Mesenchymal stem cell (in vitro differentiated cells and primary cell): Measurements from ENCODE around the gene DMAC2L.
"Not testable (repeated sequence)": the region's sequence is repeated elsewhere in the genome, so short reads cannot be mapped to it uniquely, and the experiment has no call there.

Experiments
- DNase-seq: peaks from one replicate; pipeline ENCODE4 v3.0.0-alpha.2; 2013
- H2AFZ ChIP-seq: one replicate; pipeline ENCODE4 v1.6.1; 2013; ENCODE audit warnings: low read depth, mild to moderate bottlenecking, control low read depth, inconsistent platforms, low read length, moderate library complexity
- H2AK5ac ChIP-seq: 2 replicates; pipeline ENCODE4 v1.6.1; 2013; ENCODE audit warnings: low read length, moderate library complexity, mild to moderate bottlenecking, inconsistent platforms; ENCODE audit not compliant: severe bottlenecking
- H2BK120ac ChIP-seq: one replicate; pipeline ENCODE4 v1.6.1; 2013; ENCODE audit warnings: low read depth, mild to moderate bottlenecking, inconsistent platforms, low read length, moderate library complexity
- H2BK12ac ChIP-seq, 2 experiments: one replicate each; pipeline ENCODE4 v1.6.1; 2013; ENCODE audit warnings: inconsistent platforms in 2 of 2, low read length in 2 of 2, mild to moderate bottlenecking in 2 of 2, moderate library complexity in 2 of 2, control low read depth in 1 of 2
- H2BK15ac ChIP-seq: one replicate; pipeline ENCODE4 v1.6.1; 2013; ENCODE audit warnings: mild to moderate bottlenecking, low read depth, inconsistent platforms; ENCODE audit not compliant: poor library complexity, severe bottlenecking
- H2BK5ac ChIP-seq: 2 replicates; pipeline ENCODE4 v1.6.1; 2013; ENCODE audit warnings: low read depth, mild to moderate bottlenecking, low read length, control low read depth, inconsistent platforms; ENCODE audit not compliant: poor library complexity, severe bottlenecking
- H3K14ac ChIP-seq, 2 experiments: one replicate each; pipeline ENCODE4 v1.6.1; 2013; ENCODE audit warnings: inconsistent platforms in 2 of 2, low read length in 2 of 2, control low read depth in 1 of 2, mild to moderate bottlenecking in 1 of 2, moderate library complexity in 1 of 2
- H3K18ac ChIP-seq, 2 experiments: one replicate each; pipeline ENCODE4 v1.6.1; 2013; ENCODE audit warnings: inconsistent platforms in 2 of 2, low read length in 2 of 2, control low read depth in 1 of 2, low read depth in 1 of 2, mild to moderate bottlenecking in 1 of 2
- H3K23ac ChIP-seq, 2 experiments: one replicate each; pipeline ENCODE4 v1.6.1; 2013; ENCODE audit warnings: inconsistent platforms in 2 of 2, low read length in 2 of 2, mild to moderate bottlenecking in 2 of 2, moderate library complexity in 2 of 2, control low read depth in 1 of 2
- H3K27ac ChIP-seq: 2 replicates; pipeline ENCODE4 v1.5.1; 2013; ENCODE audit warnings: mild to moderate bottlenecking, moderate library complexity, low read length, control low read depth, inconsistent platforms; ENCODE audit not compliant: poor library complexity, severe bottlenecking
- H3K27me3 ChIP-seq, 2 experiments: 2 replicates each; pipeline versions ENCODE4 v1.6.1 to v1.7.0; 2013; ENCODE audit warnings: low read length in 2 of 2, mild to moderate bottlenecking in 2 of 2, moderate library complexity in 2 of 2, control low read depth in 1 of 2, inconsistent platforms in 1 of 2; ENCODE audit not compliant: control insufficient read depth in 1 of 2, insufficient read depth in 1 of 2
- H3K36me3 ChIP-seq, 2 experiments: 2 replicates each; pipeline versions ENCODE4 v1.6.1 to v1.7.0; 2013; ENCODE audit warnings: low read length in 2 of 2, control low read depth in 1 of 2, inconsistent platforms in 1 of 2, low read depth in 1 of 2, mild to moderate bottlenecking in 1 of 2; ENCODE audit not compliant: insufficient read depth in 2 of 2, control insufficient read depth in 1 of 2
- H3K4ac ChIP-seq, 2 experiments: one replicate each; pipeline ENCODE4 v1.6.1; 2013; ENCODE audit warnings: inconsistent platforms in 2 of 2, low read length in 2 of 2, mild to moderate bottlenecking in 2 of 2, moderate library complexity in 2 of 2, control low read depth in 1 of 2, low read depth in 1 of 2
- H3K4me1 ChIP-seq: 2 replicates; pipeline ENCODE4 v1.6.1; 2013; ENCODE audit warnings: low read depth, low read length, control low read depth; ENCODE audit not compliant: control insufficient read depth, insufficient read depth
- H3K4me2 ChIP-seq: 2 replicates; pipeline ENCODE4 v1.6.1; 2013; ENCODE audit warnings: low read length, mild to moderate bottlenecking, inconsistent platforms; ENCODE audit not compliant: poor library complexity, severe bottlenecking
- H3K4me3 ChIP-seq, 2 experiments: 2 replicates each; pipeline versions ENCODE4 v1.5.1 to v1.7.0; 2013; ENCODE audit warnings: low read length in 2 of 2, mild to moderate bottlenecking in 2 of 2, control low read depth in 1 of 2, low read depth in 1 of 2; ENCODE audit not compliant: insufficient read depth in 1 of 2
- H3K79me1 ChIP-seq: replicated peaks from 2 replicates; pipeline ENCODE4 v1.6.1; 2013; ENCODE audit warnings: mild to moderate bottlenecking, control low read depth, low read length, inconsistent platforms; ENCODE audit not compliant: poor library complexity, severe bottlenecking
- H3K9ac ChIP-seq: 2 replicates; pipeline ENCODE4 v1.7.0; 2013; ENCODE audit warnings: mild to moderate bottlenecking, low read length, moderate library complexity
- H3K9me3 ChIP-seq: 2 replicates; pipeline ENCODE4 v1.7.0; 2013; ENCODE audit warnings: mild to moderate bottlenecking, low read length; ENCODE audit not compliant: control insufficient read depth
- H4K8ac ChIP-seq: one replicate; pipeline ENCODE4 v1.6.1; 2013; ENCODE audit warnings: inconsistent platforms, mild to moderate bottlenecking, low read length, moderate library complexity
- H4K91ac ChIP-seq: one replicate; pipeline ENCODE4 v1.6.1; 2013; ENCODE audit warnings: mild to moderate bottlenecking, low read length, inconsistent platforms
- WGBS: methylation state at CpG from one replicate; pipeline ENCODE4 v1.1.7; 2013; ENCODE audit warnings: mixed read lengths; 5-methylcytosine and 5-hydroxymethylcytosine counted together

The DMAC2L gene

GRCh38 chr14:50360851-50361250 lies 48.7 kb downstream of the DMAC2L start:
- Histone ChIP-seq H2BK15ac (no peak overlapping the region), H3K4me2 (no peak overlapping the region), H3K18ac (no peak overlapping the region), H3K27ac (no peak overlapping the region), H2AK5ac (no peak overlapping the region), H2AFZ (no peak overlapping the region), H3K14ac (no peak overlapping the region), H3K4me3 (no peak overlapping the region), H3K4me1 (peaks cover 2% of the 10 kb centered on the region), H3K27me3 (no peaks in the 10 kb centered on the region), H3K23ac (no peak overlapping the region), H3K9ac (no peak overlapping the region), H2BK5ac (no peak overlapping the region), H3K4ac (no peak overlapping the region), H3K9me3 (no peaks in the 10 kb centered on the region), H2BK120ac (no peak overlapping the region), H3K36me3 (peaks cover 3 to 7% of the 10 kb centered on the region in 2 experiments), H3K79me1 (no peaks in the 10 kb centered on the region), H2BK12ac (no peak overlapping the region), H4K8ac (no peak overlapping the region), H4K91ac (no peak overlapping the region)
- 91% methylated on average over 1 of the region's 2 CpGs for WGBS
- no peak for DNase-seq

GRCh38 chr14:50361473-50362403 lies 49.6 kb downstream of the DMAC2L start:
- not testable (repeated sequence) for H3K36me3 ChIP-seq, H2BK5ac ChIP-seq, H3K18ac ChIP-seq, H3K27ac ChIP-seq, H3K4me3 ChIP-seq, H2BK15ac ChIP-seq, H4K8ac ChIP-seq, H2AFZ ChIP-seq, H2AK5ac ChIP-seq, H2BK120ac ChIP-seq, H3K4ac ChIP-seq, H3K27me3 ChIP-seq, H3K9me3 ChIP-seq, H3K4me2 ChIP-seq, H4K91ac ChIP-seq, DNase-seq, H3K23ac ChIP-seq, H3K14ac ChIP-seq, H3K4me1 ChIP-seq, H3K9ac ChIP-seq, H3K79me1 ChIP-seq, H2BK12ac ChIP-seq
- 96% methylated on average over 22 of the region's 36 CpGs for WGBS

GRCh38 chr14:50362764-50363713 lies 50.9 kb downstream of the DMAC2L start:
- no peaks in the 10 kb centered on the region for H3K27me3 ChIP-seq
- peaks cover 2% of the 10 kb centered on the region for H3K4me1 ChIP-seq
- peaks cover 3% of the 10 kb centered on the region in 2 experiments for H3K36me3 ChIP-seq
- H3K18ac ChIP-seq, result peak overlapping the region; percentile 50 to 54
- DNase-seq, result peak; percentile 11
- H3K4me2 ChIP-seq, result no peak overlapping the region
- H2BK15ac ChIP-seq, result no peak overlapping the region
- H2BK5ac ChIP-seq, result no peak overlapping the region
- H3K4ac ChIP-seq, result no peak overlapping the region
- H3K27ac ChIP-seq, result peak overlapping the region; percentile 2
- H3K14ac ChIP-seq, result no peak overlapping the region
- peak overlapping the region; percentile 66 for H3K9ac ChIP-seq
- H3K79me1 ChIP-seq, result no peaks in the 10 kb centered on the region
- H2AFZ ChIP-seq, result no peak overlapping the region
- no peaks in the 10 kb centered on the region for H3K9me3 ChIP-seq
- 96% methylated on average over 14 of the region's 14 CpGs for WGBS
- H4K91ac ChIP-seq, result no peak overlapping the region
- peak overlapping the region in 1 of 2 experiments; percentile 73 for H3K4me3 ChIP-seq
- H3K23ac ChIP-seq, result no peak overlapping the region
- no peak overlapping the region for H2AK5ac ChIP-seq
- peak overlapping the region in 1 of 2 experiments; percentile 32 for H2BK12ac ChIP-seq
- no peak overlapping the region for H2BK120ac ChIP-seq
- H4K8ac ChIP-seq, result peak overlapping the region; percentile 86

- Histone ChIP-seq H2BK12ac (no peak overlapping the region), H3K4ac (no peak overlapping the region), H4K91ac (peak overlapping the region; percentile 23), H3K4me3 (peak overlapping the region in 1 of 2 experiments; percentile 73), H3K27ac (peak overlapping the region; percentile 2), H2AFZ (no peak overlapping the region), H3K9ac (peak overlapping the region; percentile 66), H2BK120ac (no peak overlapping the region), H2BK15ac (no peak overlapping the region), H3K36me3 (peaks cover 0 to 3% of the 10 kb centered on the region in 2 experiments), H2AK5ac (no peak overlapping the region), H3K14ac (no peak overlapping the region), H4K8ac (peak overlapping the region; percentile 86), H3K23ac (no peak overlapping the region), H3K4me1 (peaks cover 2% of the 10 kb centered on the region), H3K27me3 (no peaks in the 10 kb centered on the region), H3K79me1 (no peaks in the 10 kb centered on the region), H3K4me2 (no peak overlapping the region), H2BK5ac (no peak overlapping the region), H3K18ac (peak overlapping the region; percentile 50 to 54), H3K9me3 (no peaks in the 10 kb centered on the region)
- DNase-seq, result peak; percentile 12
- 87% methylated on average over 4 of the region's 4 CpGs for WGBS
These were observed 51.6 kb downstream of the DMAC2L start for GRCh38 chr14:50363714-50364111.
